Spleen (tissue), 7 donors: ENCODE data around the gene SLC44A1.

Experiments used
- POLR2A ChIP-seq, 3 donors: fragments of 450-650 bp; IDR thresholded peaks; one replicate each; pipeline ENCODE4 v1.5.1; 2017; ENCODE audit warnings: antibody characterized with exemption in 3 of 3, mild to moderate bottlenecking in 1 of 3
- TF ChIP-seq, protein P1 (sequence below), 11 experiments: fragments of 200-600 bp in 7 of 11; fragments of 450-650 bp in 4 of 11; sonication (generic) in 4 of 11; IDR thresholded peaks in 8 of 11; conservative IDR thresholded peaks in 3 of 11; 1 replicate in 7 of 11; 2 replicates in 4 of 11; pipeline versions ENCODE4 v1.4.0 to v1.8.0; 2016 to 2021; ENCODE audit warnings: antibody characterized with exemption in 11 of 11, inconsistent platforms in 4 of 11, mild to moderate bottlenecking in 1 of 11
- donor health status: DM: no; HTN: no; CAD: no; lungs with moderate emphysema.
- donor health status: DM: no; HTN: no; CAD: no.
- donor health status: DM: no; HTN: no; CAD: no.

DNA sequence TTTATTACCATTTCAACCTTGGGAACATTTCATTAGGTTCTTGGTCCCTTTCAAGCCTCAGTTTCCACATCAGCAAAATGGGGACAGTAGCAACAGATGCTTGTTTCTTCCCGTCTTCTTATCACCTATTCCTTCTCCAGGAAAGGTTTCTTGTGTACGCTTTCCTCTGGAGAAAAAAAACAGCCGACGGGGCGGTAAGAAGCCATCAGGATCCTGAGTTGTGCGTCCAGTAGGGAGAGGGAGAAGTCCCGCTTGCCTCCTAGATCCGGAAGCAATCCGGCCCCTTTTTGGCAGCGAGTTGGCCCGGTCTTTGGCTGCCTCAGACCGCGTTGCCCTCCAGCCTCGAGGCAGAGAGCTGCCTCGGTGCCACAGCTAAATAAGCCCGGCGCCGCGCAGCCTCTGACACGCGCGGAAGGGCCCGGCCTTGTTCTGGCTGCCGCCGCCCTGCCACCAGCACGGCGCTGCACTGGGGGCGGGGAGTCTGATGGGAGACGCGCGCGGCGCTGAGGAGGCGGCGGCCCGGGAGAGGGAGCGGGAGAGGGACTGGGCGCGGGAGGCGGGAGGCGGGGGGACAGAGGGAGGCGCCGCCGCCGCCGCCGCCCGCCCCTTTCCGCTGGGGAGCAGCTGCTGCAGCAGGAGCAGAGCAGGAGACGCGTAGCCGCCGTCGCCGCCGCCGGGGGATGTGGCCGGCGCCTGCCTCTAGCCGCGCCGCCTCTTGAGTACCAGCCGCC is at the start of gene SLC44A1:
- TF ChIP-seq, protein P1, sequence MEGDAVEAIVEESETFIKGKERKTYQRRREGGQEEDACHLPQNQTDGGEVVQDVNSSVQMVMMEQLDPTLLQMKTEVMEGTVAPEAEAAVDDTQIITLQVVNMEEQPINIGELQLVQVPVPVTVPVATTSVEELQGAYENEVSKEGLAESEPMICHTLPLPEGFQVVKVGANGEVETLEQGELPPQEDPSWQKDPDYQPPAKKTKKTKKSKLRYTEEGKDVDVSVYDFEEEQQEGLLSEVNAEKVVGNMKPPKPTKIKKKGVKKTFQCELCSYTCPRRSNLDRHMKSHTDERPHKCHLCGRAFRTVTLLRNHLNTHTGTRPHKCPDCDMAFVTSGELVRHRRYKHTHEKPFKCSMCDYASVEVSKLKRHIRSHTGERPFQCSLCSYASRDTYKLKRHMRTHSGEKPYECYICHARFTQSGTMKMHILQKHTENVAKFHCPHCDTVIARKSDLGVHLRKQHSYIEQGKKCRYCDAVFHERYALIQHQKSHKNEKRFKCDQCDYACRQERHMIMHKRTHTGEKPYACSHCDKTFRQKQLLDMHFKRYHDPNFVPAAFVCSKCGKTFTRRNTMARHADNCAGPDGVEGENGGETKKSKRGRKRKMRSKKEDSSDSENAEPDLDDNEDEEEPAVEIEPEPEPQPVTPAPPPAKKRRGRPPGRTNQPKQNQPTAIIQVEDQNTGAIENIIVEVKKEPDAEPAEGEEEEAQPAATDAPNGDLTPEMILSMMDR (IDR thresholded peaks at IDR 0.05 in 8 of 11, conservative IDR thresholded peaks at IDR 0.05 in 3 of 11): peak in 3 of 11 experiments; percentile 19 to 31 (median 29)
- peak in 2 of 3 donors; percentile 51 to 70 for TF ChIP-seq POLR2A (IDR thresholded peaks at IDR 0.05)
